WTC11 (cell line): ENCODE measurements around the gene RBP7.

Source experiments
- CREB1 ChIP-seq: sonication (generic); formaldehyde crosslinking; IDR thresholded peaks from 2 replicates; pipeline ENCODE4 v1.8.0; 2023; ENCODE audit warnings: mild to moderate bottlenecking, missing genetic modification reagents
- EMX1 ChIP-seq: fragments of 250-450 bp; sonication (Bioruptor Pico); IDR thresholded peaks from 2 replicates; pipeline ENCODE4 v1.8.0; 2021; ENCODE audit warnings: mild to moderate bottlenecking
- ESRRA ChIP-seq: sonication (generic); formaldehyde crosslinking; IDR thresholded peaks from 2 replicates; pipeline ENCODE4 v1.8.1; 2022; ENCODE audit warnings: mild to moderate bottlenecking, missing genetic modification reagents, borderline replicate concordance
- MYBL2 ChIP-seq: sonication (generic); formaldehyde crosslinking; IDR thresholded peaks from 2 replicates; pipeline ENCODE4 v1.8.1; 2023; ENCODE audit warnings: mild to moderate bottlenecking, moderate library complexity, missing genetic modification reagents
- NR2C2 ChIP-seq: sonication (generic); formaldehyde crosslinking; IDR thresholded peaks from 2 replicates; pipeline ENCODE4 v1.8.0; 2022; ENCODE audit warnings: mild to moderate bottlenecking, missing genetic modification reagents
- RORB ChIP-seq: fragments of 250-450 bp; sonication (Bioruptor Pico); IDR thresholded peaks from 2 replicates; pipeline ENCODE4 v1.9.0; 2021; ENCODE audit warnings: mild to moderate bottlenecking
- SP1 ChIP-seq: sonication (generic); formaldehyde crosslinking; conservative IDR thresholded peaks from 2 replicates; pipeline ENCODE4 v1.8.1; 2022; ENCODE audit warnings: missing genetic modification reagents
- ZNF232 ChIP-seq: sonication (generic); formaldehyde crosslinking; IDR thresholded peaks from 2 replicates; pipeline ENCODE4 v1.8.0; 2022; ENCODE audit warnings: mild to moderate bottlenecking, missing genetic modification reagents
- TF ChIP-seq, protein P1 (sequence below): sonication (generic); formaldehyde crosslinking; IDR thresholded peaks from 2 replicates; pipeline ENCODE4 v1.8.0; 2022; ENCODE audit warnings: mild to moderate bottlenecking, missing genetic modification reagents
- TF ChIP-seq, protein P2 (sequence below): fragments of 200-600 bp; IDR thresholded peaks from 2 replicates; pipeline ENCODE4 v1.8.0; 2022; ENCODE audit warnings: antibody characterized with exemption
- TF ChIP-seq, protein P3 (sequence below): sonication (generic); formaldehyde crosslinking; IDR thresholded peaks from 2 replicates; pipeline ENCODE4 v1.8.1; 2022; ENCODE audit warnings: mild to moderate bottlenecking, missing genetic modification reagents, moderate library complexity, borderline replicate concordance
- TF ChIP-seq, protein P4 (sequence below): sonication (generic); formaldehyde crosslinking; IDR thresholded peaks from 2 replicates; pipeline ENCODE4 v1.8.1; 2022; ENCODE audit warnings: low read depth, mild to moderate bottlenecking, moderate library complexity, missing genetic modification reagents, borderline replicate concordance

DNA sequence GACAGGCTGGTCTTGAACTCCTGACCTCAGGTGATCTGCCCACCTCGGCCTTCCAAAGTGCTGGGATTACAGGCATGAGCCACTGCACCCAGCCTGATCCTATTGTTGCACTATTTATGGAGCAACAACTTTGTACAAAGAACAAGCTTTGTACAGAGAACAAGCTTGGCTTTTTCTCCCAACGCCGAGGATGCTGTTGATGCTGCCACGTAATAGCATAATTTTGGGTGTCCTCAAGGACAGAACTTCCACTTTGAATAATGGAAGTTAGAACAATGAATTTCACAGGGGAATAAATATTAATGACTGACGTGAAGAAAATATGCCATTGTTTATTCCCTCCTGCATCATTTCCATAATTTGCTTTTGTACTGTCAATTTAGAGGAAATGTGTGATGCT, 12.8 kb upstream of the RBP7 start:
- no peak for TF ChIP-seq SP1
- TF ChIP-seq, protein P1, sequence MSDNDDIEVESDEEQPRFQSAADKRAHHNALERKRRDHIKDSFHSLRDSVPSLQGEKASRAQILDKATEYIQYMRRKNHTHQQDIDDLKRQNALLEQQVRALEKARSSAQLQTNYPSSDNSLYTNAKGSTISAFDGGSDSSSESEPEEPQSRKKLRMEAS (CRISPR knock-in tag): no peak
- no peak for TF ChIP-seq ZNF232 (CRISPR knock-in tag)
- TF ChIP-seq MYBL2 (CRISPR knock-in tag): no peak
- TF ChIP-seq, protein P2, sequence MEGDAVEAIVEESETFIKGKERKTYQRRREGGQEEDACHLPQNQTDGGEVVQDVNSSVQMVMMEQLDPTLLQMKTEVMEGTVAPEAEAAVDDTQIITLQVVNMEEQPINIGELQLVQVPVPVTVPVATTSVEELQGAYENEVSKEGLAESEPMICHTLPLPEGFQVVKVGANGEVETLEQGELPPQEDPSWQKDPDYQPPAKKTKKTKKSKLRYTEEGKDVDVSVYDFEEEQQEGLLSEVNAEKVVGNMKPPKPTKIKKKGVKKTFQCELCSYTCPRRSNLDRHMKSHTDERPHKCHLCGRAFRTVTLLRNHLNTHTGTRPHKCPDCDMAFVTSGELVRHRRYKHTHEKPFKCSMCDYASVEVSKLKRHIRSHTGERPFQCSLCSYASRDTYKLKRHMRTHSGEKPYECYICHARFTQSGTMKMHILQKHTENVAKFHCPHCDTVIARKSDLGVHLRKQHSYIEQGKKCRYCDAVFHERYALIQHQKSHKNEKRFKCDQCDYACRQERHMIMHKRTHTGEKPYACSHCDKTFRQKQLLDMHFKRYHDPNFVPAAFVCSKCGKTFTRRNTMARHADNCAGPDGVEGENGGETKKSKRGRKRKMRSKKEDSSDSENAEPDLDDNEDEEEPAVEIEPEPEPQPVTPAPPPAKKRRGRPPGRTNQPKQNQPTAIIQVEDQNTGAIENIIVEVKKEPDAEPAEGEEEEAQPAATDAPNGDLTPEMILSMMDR: no peak
- no peak for TF ChIP-seq EMX1 (CRISPR knock-in tag)
- TF ChIP-seq, protein P3, sequence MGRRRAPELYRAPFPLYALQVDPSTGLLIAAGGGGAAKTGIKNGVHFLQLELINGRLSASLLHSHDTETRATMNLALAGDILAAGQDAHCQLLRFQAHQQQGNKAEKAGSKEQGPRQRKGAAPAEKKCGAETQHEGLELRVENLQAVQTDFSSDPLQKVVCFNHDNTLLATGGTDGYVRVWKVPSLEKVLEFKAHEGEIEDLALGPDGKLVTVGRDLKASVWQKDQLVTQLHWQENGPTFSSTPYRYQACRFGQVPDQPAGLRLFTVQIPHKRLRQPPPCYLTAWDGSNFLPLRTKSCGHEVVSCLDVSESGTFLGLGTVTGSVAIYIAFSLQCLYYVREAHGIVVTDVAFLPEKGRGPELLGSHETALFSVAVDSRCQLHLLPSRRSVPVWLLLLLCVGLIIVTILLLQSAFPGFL (CRISPR knock-in tag): no peak
- TF ChIP-seq CREB1 (CRISPR knock-in tag): no peak
- no peak for TF ChIP-seq ESRRA (CRISPR knock-in tag)
- TF ChIP-seq RORB (CRISPR knock-in tag): no peak
- TF ChIP-seq NR2C2 (CRISPR knock-in tag): no peak
- TF ChIP-seq, protein P4, sequence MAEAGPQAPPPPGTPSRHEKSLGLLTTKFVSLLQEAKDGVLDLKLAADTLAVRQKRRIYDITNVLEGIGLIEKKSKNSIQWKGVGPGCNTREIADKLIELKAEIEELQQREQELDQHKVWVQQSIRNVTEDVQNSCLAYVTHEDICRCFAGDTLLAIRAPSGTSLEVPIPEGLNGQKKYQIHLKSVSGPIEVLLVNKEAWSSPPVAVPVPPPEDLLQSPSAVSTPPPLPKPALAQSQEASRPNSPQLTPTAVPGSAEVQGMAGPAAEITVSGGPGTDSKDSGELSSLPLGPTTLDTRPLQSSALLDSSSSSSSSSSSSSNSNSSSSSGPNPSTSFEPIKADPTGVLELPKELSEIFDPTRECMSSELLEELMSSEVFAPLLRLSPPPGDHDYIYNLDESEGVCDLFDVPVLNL (CRISPR knock-in tag): no peak
